NK-92 (cell line): ENCODE measurements around the gene GREB1.

Experiments
- DNase-seq: peaks from one replicate; lab custom pipeline; 2025; ENCODE audit not compliant: unreplicated experiment; lab: John Stamatoyannopoulos, UW

GREB1 gene

DNA sequence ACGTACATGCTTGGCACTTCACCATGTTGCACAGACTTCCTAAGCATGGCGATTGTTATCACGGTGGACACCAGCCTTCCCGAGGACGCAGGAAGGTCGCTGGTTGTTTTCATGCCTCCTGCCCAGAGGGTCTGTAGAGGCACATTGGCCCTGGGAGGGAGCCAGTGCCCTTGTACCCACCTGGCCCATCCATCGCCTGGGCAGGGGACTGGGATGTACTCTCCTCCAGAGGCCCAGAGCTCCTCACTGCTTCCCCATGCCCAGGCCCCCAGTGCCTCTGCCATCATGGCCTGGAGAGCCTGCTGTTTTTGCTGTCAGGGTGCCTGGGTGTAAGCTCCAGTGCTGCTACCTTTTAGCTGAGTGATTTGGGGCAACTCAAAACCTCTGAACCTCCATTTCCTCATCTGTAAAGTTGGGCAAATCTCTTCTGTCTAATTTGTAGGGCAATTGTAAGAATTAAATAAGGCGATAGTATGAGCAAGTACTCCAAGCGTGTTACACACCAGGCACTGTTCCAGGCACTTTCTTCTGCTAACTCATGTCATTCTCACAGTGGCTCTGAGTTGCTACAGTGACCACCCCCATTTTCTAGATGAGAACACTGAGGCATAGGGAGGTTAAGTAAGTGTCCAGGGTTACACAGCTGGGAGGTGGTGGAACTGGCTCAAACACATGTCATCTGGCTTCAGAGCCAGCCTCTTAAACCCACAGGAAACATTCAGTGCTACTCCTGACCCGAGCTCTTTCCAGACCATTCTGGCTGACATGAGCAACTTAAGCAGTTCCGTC, 45.3 kb downstream of the GREB1 start:
- no peak for DNase-seq

DNA sequence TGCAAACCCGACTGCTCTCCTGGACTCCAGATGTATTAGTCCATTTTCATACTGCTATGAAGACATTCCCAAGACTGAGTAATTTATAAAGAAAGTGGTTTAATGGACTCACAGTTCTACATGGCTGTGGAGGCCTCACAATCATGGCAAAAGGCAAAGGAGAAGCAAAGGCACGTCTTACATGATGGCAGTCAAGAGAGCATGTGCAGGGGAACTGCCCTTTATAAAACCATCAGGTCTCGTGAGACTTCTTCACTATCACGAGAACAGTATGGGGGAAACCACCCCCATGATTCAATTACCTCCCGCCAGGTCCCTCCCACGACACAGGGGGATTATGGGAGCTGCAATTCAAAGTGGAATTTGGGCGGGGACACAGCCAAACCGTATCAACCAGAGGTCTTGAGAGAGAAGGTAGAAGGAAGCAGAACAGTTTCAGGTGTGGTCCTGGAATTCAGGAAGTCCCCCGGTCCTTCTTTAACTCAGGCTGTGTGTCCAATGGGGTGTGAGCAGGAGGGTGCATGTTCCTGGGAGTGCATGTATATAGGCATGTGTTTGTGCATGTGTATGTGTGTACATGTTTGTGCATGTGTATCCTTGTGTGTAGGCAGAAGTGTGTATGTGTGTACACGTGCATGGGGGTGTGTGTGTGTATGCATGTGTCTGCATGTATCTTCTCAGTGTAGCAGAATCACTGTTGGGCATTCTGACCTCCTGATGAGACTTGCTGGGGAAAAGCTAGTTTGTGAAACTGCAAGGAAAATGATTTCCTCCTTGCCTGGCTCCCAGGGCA, 46.2 kb downstream of the GREB1 start:
- DNase-seq = no peak

DNA sequence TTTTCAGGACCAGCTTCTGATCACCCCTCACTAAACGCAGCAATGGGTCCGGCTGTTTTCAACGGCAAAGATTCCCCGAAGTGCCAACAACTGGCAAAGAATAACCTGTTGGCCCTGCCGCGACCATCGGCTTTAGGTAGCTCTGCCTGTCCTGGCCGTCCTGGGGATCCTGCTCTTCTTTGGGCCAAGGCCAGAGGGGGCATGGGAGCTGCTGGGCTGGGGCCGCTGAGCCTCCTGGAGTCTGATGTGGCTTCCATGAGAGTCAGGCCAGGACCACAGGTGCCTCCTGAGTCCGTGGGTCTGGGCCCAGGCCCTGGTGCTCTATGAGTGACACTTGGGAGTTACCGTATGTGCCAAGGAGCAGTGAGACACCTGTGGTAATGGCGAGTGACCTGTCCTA, 46.9 kb downstream of the GREB1 start:
- DNase-seq = no peak

DNA sequence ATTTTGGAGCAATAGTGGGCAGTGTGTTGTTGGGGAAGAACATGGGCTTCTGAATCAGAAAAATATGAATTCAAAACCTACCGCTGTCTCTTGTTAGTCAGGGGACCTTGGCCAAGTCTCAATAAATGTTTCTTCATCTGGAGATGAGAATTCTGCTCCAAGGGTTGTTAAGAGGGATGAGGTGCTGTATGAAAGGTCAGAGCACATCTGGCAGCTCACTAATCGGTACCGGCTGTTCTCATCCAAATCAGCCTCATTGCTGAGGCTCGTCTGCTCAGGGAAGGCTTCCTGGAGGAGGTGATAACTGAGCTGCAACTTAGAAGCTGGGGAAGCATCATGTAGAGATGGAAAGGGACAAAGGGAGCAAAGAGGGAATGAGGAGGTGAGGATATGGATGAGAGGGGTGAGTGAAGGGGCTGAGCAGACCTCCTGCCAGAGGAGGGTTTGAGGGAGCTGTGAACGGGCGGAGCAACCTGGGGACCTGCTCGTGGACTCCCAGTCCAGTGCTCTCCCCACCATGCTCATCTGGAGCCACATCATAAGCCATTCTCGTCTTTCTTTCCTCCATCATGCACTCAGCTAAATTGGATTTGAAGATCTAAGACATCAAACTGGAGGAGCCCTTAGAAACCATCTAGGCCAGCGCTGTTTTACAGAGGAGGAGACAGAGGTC, 47.4 kb downstream of the GREB1 start:
- no peak for DNase-seq

DNA sequence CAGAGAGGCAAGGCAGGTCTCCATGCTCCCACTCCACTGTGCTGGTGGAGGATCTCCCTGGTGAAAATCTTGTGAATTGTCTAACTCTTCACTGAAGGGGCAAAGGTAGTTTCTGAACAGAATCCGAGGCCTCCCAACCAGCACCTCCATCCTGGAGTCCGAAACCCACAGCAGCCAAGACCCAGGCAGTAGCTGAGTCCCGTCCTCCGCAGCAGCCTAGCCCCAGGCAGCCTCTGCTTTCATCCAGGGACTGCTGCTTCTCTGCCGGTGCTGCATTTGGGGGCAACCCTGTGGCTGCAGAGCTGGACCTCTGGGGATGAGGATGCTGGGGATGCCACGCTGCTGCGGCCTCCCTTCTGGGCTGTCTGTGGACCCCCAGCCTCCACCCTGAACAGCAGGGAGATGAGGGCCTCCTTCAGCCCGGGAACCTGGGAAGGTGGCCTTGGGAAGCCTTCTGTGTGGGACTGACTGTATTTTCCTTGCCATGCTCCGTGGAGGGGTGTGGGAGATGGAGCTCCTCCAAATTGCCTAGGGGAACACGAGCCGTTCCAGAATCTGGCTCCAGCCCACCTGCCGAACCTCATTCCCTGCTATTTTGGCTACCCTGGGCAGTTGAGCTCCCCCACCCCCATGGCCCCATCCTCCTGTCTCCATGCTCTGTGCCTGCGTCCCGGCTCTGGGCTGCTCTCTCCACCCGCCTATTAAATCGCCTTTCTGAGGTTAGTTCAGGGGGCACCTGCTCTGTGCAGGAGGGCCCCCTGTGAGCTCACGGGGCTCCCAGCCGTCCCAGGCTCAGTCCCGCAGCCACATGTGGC, 48.2 kb downstream of the GREB1 start:
- DNase-seq = no peak

DNA sequence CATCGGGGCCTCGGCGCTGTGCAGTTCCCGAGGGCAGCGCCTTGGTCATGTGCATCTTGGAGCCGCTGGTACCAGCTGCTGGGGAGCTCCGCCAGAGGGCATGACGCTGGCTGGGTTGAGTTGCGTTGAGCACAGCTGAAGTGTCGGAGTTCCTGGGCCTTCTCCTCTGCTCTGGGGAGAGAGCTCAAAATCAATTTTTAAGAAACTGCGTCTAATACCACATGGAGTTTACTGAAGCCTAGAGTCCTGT, 48.7 kb downstream of the GREB1 start:
- no peak for DNase-seq

DNA sequence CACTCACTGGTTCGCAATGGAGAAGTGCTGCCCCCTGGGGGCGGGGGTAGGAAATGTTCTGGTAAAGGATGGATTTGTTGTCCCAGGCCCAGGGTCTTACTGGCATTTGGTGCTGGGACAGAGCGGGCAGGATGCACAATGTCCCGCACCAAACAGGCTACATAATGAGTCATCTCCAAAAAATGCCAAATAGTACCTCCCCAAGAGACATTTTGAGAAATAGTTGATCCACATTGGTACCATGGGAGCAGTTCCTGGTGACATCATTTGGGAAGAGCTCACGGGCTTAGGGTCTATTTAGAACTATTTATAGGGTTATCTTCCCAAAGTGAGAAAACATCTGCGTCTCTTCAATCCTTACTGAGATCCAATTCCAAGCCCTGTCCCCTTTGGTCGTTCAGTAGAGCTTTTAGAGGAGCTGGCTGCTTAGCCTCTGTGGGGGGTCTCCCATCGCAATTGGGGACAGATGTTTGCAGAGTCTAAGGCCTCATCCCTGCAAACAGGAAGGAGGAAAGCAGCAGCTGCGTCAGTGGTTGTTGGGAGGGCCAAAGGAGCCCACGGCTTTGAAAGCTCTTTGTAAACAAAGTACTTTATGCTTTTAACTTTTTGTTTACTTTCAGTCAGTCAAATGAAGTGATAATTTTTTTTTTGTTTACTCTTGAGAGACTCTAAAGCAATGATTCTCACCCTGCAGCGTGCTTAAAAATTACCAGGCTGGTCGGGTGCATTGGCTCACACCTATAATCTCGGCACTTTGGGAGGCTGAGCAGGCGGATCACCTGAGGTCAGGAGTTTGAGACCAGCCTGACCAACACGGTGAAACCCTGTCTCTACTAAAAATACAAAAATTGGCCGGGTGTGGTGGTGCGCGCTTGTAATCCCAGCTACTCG, 49.3 kb downstream of the GREB1 start:
- DNase-seq = no peak

DNA sequence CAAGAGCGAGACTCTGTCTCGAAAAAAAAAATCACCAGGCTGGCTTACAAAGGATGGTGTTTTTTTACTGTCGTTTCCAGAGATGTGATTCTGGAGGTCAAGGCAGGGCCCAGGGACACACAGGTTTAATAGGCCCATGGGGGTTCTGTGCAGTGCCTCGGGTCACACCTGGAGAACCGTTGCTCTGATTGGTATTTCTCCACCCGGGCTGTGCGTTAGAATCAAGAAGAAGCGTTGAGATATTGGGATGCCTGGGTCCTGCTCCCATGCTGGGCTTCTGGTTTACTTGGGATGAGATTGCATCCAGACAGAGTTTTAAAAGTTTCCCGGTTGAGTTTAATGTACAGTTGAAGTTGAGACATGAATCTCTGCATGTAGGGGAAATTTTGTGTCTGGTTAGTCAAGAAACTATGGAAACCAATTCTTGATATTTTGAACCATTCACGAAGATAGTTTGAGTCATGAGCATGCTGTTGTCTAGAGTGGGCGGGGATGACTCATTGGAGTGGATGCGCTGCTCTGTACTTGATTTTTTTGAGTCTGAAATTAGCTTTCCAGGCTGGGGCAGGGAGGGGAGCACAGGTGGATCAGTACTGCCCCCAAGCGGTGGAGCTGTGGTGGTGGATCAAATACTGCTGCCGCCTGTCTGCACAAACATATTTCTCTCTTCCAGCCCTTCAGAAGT, 50.1 kb downstream of the GREB1 start:
- DNase-seq = no peak

DNA sequence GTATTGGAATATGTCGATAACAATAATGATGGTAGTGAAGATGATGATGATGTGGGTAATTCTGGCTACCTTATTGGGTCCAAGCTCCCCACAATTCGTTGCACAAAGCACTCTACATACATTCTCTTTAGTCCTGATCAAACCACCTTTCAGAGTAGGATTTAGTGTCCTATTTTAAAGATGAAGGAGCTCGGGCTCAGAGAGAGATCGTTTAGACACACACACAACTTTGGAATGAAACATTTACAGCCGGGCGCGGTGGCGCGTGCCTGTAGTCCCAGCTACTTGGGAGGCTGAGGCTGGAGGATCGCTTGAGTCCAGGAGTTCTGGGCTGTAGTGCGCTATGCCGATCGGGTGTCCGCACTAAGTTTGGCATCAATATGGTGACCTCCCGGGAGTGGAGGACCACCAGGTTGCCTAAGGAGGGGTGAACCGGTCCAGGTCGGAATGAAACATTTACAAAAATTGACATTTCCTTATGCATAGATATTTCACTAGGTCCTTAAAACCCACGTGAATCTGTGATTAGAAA, 50.7 kb downstream of the GREB1 start:
- no peak for DNase-seq

DNA sequence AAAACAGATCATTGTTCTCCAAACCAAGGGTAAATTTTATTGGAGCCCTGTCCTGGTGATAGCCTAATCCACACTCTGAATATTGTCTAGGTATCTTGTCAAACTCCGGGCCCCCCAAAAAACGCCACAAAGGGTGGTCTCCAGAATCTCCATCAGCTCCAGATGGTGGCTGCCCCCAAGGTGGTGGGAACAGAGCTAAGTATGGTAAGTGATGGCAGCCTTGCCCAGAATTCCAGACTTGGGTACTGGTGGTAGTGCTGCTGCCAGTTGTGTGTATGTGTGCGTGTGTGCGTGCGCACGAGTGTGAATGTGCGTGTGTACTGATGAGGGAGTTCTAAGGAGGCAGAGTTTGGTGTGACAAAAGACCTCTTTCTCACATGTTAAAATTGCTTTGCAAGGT, 51.2 kb downstream of the GREB1 start:
- DNase-seq = no peak

DNA sequence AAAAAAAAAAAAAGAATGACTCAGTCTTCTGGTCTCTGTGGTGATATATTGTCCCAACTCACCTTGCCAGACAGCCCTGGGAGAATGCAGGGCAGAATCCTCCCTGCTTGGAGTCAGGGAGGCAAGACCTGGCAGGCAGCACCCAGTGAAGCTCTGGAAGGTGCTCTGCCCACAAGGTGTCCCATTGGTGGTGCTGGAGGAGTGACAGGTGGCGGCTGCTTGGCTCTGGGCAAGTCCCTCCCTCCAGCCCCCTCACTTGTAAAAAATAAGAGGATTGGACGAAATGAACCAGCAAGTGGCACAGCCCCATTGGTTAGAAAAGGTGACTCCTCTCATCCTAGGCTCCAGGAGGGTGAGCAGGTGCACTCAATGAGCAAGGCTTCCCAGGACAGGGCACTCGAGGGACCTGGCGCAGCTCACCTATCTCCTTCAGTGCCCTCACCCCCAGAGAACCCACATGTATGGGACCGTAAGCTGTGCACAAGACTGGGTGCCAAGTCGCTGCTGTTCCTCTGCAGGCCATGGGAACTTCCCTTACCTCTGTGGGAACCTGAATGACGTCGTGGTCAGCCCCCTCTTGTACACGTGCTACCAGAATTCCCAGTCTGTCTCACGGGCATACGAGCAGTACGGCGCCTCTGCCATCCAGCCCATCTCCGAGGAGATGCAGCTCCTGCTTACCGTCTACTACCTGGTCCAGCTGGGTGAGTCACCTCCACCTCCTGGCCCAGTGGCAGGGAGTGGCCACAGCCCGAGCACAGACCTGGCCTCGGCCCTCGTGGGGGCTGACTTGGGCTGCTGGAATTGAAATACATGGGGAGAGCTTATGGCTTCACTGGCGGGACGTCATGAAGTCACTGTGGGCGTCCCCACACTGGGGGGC, 54.6 kb downstream of the GREB1 start:
- DNase-seq = no peak

DNA sequence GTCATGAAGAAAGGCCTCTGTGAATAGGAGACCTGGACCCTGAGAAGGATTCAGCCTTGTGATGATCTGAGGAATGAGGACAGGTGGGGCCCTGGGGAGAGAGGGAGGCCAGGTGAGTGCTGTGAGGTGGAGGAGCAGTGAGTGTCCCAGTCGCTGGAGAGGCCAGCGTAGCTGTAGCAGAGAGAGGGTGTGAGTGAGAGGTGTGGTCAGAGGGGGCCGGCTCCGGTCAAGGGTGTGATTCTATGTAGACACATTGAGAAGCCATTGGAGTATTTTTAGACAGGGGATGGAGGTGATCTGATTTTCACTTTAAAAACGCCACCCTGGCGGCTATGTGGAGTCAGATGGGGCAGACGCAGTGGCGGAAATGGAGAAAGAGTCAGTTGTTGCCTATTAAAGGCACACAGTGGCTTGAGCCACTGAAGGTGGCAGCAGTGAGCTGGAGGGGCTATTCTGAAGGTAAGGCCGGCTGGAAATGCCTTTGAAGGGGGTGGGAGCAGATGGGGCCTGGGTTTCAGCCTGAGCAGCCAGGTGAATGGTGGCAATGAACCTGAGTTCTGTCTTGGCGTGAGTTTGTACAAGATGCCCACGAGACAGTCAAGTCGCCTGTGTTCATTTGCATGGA, 55.6 kb downstream of the GREB1 start:
- no peak for DNase-seq

DNA sequence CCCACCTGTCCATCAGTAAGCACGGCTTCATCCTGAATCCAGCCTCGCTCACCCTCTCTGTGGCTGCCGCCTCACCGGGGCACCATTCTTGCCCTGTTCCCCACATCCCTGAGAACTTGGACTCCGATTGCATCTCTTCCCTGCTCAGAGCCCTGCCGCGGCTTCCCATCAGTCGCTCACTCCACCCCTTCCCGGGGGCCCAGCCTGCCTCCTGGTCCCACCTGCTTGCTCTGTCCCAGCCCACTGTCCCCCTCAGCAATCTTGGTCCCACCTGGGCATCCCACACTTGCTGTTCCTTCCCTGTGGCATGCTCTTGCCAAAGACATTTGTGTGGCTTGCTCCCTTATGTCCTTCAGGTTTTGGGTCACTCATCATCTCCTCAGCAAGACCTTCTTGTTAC, 56.3 kb downstream of the GREB1 start:
- no peak for DNase-seq

DNA sequence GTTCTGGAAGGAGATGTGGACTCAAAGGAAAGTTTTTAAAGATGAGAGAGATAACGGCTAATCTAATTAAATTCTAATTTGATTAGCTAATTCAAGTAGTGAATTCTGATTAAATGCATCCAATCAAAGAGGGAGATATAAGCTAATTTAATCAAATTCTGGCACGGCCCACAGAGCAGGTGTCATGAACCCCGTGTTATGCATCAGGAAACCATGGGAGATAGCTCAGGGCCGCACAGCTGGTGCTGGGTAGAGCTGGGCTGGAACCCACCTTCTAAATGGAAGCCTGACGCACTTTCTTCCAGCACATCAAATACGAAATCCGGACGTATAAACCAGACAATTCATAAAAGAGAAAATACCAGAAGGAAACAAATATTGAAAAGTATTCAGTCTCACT, 57.2 kb downstream of the GREB1 start:
- no peak for DNase-seq

DNA sequence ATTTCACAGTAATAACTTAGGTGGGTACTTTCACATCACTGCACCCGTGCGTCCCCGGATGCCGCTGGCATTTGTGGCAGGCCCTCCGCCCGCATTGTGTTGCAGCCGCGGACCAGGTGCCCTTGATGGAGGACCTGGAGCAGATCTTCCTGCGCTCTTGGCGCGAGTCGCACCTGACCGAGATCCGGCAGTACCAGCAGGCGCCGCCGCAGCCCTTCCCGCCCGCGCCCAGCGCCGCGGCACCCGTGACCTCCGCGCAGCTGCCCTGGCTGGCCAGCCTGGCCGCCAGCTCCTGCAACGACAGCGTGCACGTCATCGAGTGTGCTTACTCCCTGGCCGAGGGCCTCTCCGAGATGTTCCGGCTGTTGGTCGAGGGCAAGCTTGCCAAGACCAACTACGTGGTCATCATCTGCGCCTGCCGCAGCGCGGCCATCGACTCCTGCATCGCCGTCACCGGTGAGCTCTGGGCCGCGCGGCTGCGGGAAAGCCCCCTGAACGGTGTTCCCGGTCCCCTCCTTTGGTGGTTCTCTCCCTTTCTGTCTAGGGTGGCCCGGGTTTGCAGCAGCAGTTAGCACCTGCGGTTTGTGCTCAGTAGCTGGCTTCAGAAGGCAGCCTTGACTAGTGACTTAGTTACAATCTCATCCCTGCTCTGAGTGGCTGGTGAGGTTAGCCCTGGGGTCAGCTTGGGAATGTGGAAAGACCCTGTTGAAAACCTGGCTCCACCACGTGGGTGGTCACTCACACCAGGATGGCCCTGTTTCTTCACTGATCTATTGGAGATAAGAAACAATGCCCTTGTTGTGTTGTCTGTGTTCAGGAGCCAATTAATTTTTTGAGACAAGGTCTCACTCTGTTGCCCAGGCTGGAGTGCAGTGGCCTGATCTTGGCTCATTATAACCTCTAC, 59.1 kb downstream of the GREB1 start:
- no peak for DNase-seq

DNA sequence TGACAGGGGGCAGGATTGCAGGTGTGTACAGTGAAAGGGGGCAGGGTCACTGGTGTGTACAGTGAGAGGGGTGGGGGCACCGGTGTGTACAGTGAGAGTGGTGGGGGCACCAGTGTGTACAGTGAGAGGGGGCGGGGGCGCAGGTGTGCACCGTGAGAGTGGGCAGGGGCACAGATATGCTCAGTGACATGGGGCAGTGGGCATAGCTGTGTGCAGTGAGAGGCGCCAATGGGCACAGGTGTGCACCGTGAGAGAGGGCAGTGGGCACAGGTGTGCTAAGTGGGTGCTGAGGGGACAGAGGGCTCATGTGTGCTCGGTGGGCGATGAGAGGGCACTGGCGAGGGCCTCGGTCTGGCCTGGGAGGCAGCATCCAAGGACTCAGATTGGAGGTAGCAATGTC, 63.0 kb downstream of the GREB1 start:
- no peak for DNase-seq

DNA sequence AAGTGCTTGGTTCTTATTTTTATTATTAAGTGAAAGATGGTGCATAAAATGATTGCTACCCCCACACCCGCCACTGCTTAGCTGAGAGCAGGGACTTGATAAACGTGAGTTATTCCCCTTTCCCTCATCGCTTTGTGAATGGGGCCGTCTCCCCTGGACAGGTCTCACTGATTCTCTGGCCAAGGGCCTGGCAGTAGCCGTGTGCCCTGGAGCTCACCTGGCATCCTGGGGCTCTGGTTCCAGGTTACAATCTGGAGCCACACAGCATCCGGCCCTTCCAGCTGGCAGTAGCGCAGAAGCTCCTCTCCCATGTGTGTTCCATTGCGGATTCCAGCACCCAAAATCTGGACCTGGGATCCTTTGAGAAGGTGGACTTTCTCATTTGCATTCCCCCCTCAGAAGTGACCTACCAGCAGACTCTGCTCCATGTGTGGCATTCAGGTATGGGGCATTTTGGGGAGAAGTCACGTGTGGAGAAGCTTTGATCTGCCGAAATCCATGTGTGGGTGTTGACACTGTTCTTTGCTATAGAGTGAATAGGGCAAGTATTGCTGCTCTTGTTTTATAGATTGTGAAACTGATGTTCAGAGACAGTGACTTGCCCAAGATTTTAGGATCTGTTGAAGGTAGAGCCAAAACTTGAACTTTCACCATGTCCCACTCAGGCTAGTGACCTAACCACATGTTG, 63.8 kb downstream of the GREB1 start:
- no peak for DNase-seq
